ENCODE data around the gene PCDHGC3.

Gene PCDHGC3

GRCh38 chr5:141506381-141507155 is 30.8 kb downstream of the PCDHGC3 start:
- Histone ChIP-seq H3K4me3 (peak overlapping the region in 8 of 10 experiments; percentile 49 to 69 (median 56); a peak in 12 of 20 replicates), H3K9ac (peak overlapping the region; percentile 65 to 99 (median 95); a peak in 21 of 22 replicates), H4K20me1 (no peaks in the 10 kb centered on the region), H3K4me1 (peaks cover 84 to 99% (median 93%) of the 10 kb centered on the region in 10 experiments), H3K27me3 (no peaks in the 10 kb centered on the region), H3K36me3 (peaks cover 18 to 75% (median 53%) of the 10 kb centered on the region in 11 experiments; a peak in 20 of 22 replicates), H3K9me3 (replicated peaks in 1 of 11) (no peaks in the 10 kb centered on the region), H3K4me2 (peak overlapping the region; percentile 88 to 97 (median 94)), H3K27ac (peak overlapping the region; percentile 58 to 100 (median 99); a peak in 21 of 22 replicates)
- no peak for TF ChIP-seq Cebpa-rat (IDR thresholded peaks at IDR 0.05)

GRCh38 chr5:141507387-141508091 is 31.8 kb downstream of the PCDHGC3 start:
- Histone ChIP-seq H3K9me3 (replicated peaks in 1 of 11) (no peaks in the 10 kb centered on the region), H3K4me3 (peak overlapping the region in 9 of 10 experiments; percentile 30 to 69 (median 55); a peak in 17 of 20 replicates), H4K20me1 (no peaks in the 10 kb centered on the region), H3K9ac (peak overlapping the region; percentile 65 to 99 (median 95); a peak in 21 of 22 replicates), H3K36me3 (peaks cover 16 to 75% (median 54%) of the 10 kb centered on the region in 11 experiments; a peak in 20 of 22 replicates), H3K4me2 (peak overlapping the region; percentile 88 to 97 (median 94)), H3K4me1 (peaks cover 93 to 99% (median 95%) of the 10 kb centered on the region in 10 experiments), H3K27ac (peak overlapping the region; percentile 58 to 100 (median 99); a peak in 21 of 22 replicates), H3K27me3 (no peaks in the 10 kb centered on the region)
- TF ChIP-seq Cebpa-rat (IDR thresholded peaks at IDR 0.05): peak in 5 of 11 experiments; percentile 14 to 69 (median 64); a peak in 6 of 22 replicates

- H3K9ac ChIP-seq: peak overlapping the region; percentile 65 to 99 (median 95); a peak in 21 of 22 replicates
- peak overlapping the region; percentile 58 to 100 (median 99); a peak in 21 of 22 replicates for H3K27ac ChIP-seq
- no peaks in the 10 kb centered on the region for H4K20me1 ChIP-seq
- H3K27me3 ChIP-seq: no peaks in the 10 kb centered on the region
- no peak for TF ChIP-seq Cebpa-rat (IDR thresholded peaks at IDR 0.05)
- peaks cover 94 to 99% (median 95%) of the 10 kb centered on the region in 10 experiments for H3K4me1 ChIP-seq
- peak overlapping the region; percentile 16 to 69 (median 54); a peak in 19 of 20 replicates for H3K4me3 ChIP-seq
- H3K9me3 ChIP-seq (replicated peaks in 1 of 11): no peaks in the 10 kb centered on the region
- peak overlapping the region; percentile 88 to 97 (median 94) for H3K4me2 ChIP-seq
- peaks cover 10 to 68% (median 46%) of the 10 kb centered on the region in 11 experiments; a peak in 20 of 22 replicates for H3K36me3 ChIP-seq
Measured at GRCh38 chr5:141508440-141508797, 32.7 kb downstream of the PCDHGC3 start.

GRCh38 chr5:141508798-141509611 is 33.2 kb downstream of the PCDHGC3 start:
- H3K27ac ChIP-seq: peak overlapping the region; percentile 58 to 100 (median 99); a peak in 21 of 22 replicates
- peak overlapping the region; percentile 16 to 69 (median 54); a peak in 19 of 20 replicates for H3K4me3 ChIP-seq
- peak in 10 of 11 experiments; percentile 20 to 97 (median 94); a peak in 17 of 22 replicates for TF ChIP-seq Cebpa-rat (IDR thresholded peaks at IDR 0.05)
- peak overlapping the region; percentile 93 to 98 (median 96) for H3K4me2 ChIP-seq
- H3K9me3 ChIP-seq (replicated peaks in 1 of 11): no peaks in the 10 kb centered on the region
- peaks cover 92 to 98% (median 95%) of the 10 kb centered on the region in 10 experiments for H3K4me1 ChIP-seq
- no peaks in the 10 kb centered on the region for H4K20me1 ChIP-seq
- peak overlapping the region; percentile 65 to 99 (median 95) for H3K9ac ChIP-seq
- H3K27me3 ChIP-seq: no peaks in the 10 kb centered on the region
- peaks cover 10 to 62% (median 42%) of the 10 kb centered on the region in 11 experiments; a peak in 20 of 22 replicates for H3K36me3 ChIP-seq

GRCh38 chr5:141510160-141510559 is 34.4 kb downstream of the PCDHGC3 start:
- TF ChIP-seq Cebpa-rat (IDR thresholded peaks at IDR 0.05): no peak
- peak overlapping the region in 7 of 10 experiments; percentile 38 to 69 (median 41); a peak in 11 of 20 replicates for H3K4me3 ChIP-seq
- H3K27ac ChIP-seq: peak overlapping the region in 10 of 11 experiments; percentile 85 to 100 (median 100); a peak in 21 of 22 replicates
- peak overlapping the region in 10 of 11 experiments; percentile 74 to 99 (median 95); a peak in 20 of 22 replicates for H3K9ac ChIP-seq
- H3K4me2 ChIP-seq: peak overlapping the region; percentile 86 to 98 (median 95)
- no peaks in the 10 kb centered on the region for H3K9me3 ChIP-seq (replicated peaks in 1 of 11)
- no peaks in the 10 kb centered on the region for H4K20me1 ChIP-seq
- peaks cover 92 to 98% (median 95%) of the 10 kb centered on the region in 10 experiments for H3K4me1 ChIP-seq
- H3K36me3 ChIP-seq: peaks cover 10 to 58% (median 38%) of the 10 kb centered on the region in 11 experiments; a peak in 20 of 22 replicates
- H3K27me3 ChIP-seq: no peaks in the 10 kb centered on the region

GRCh38 chr5:141510850-141511601 is 35.3 kb downstream of the PCDHGC3 start:
- no peak for TF ChIP-seq Cebpa-rat (IDR thresholded peaks at IDR 0.05)
- H4K20me1 ChIP-seq: no peaks in the 10 kb centered on the region
- no peaks in the 10 kb centered on the region for H3K9me3 ChIP-seq (replicated peaks in 1 of 11)
- H3K4me3 ChIP-seq: peak overlapping the region in 7 of 10 experiments; percentile 5 to 69 (median 40); a peak in 8 of 20 replicates
- peaks cover 92 to 98% (median 95%) of the 10 kb centered on the region in 10 experiments for H3K4me1 ChIP-seq
- peaks cover 6 to 58% (median 37%) of the 10 kb centered on the region in 11 experiments; a peak in 21 of 22 replicates for H3K36me3 ChIP-seq
- H3K27me3 ChIP-seq: no peaks in the 10 kb centered on the region
- peak overlapping the region in 10 of 11 experiments; percentile 85 to 100 (median 100); a peak in 20 of 22 replicates for H3K27ac ChIP-seq
- peak overlapping the region; percentile 86 to 98 (median 95) for H3K4me2 ChIP-seq
- H3K9ac ChIP-seq: peak overlapping the region in 10 of 11 experiments; percentile 74 to 99 (median 95); a peak in 17 of 22 replicates

GRCh38 chr5:141511771-141512325 is 36.1 kb downstream of the PCDHGC3 start:
- Histone ChIP-seq H3K4me1 (peaks cover 92 to 98% (median 95%) of the 10 kb centered on the region in 10 experiments), H3K4me2 (peak overlapping the region; percentile 86 to 98 (median 95)), H3K27me3 (no peaks in the 10 kb centered on the region), H3K9ac (peak overlapping the region; percentile 79 to 99 (median 95); a peak in 20 of 22 replicates), H3K9me3 (replicated peaks in 1 of 11) (no peaks in the 10 kb centered on the region), H3K36me3 (peaks cover 8 to 58% (median 45%) of the 10 kb centered on the region in 11 experiments; a peak in 21 of 22 replicates), H4K20me1 (no peaks in the 10 kb centered on the region), H3K27ac (peak overlapping the region; percentile 71 to 100 (median 99); a peak in 21 of 22 replicates), H3K4me3 (peak overlapping the region in 8 of 10 experiments; percentile 55 to 69 (median 58); a peak in 10 of 20 replicates)
- no peak for TF ChIP-seq Cebpa-rat (IDR thresholded peaks at IDR 0.05)

All from BLaER1 treated with 17β-estradiol and CSF1 and Interleukin-3, amounts not matched to agents 10 nM and 100 nM (cell line).